ENCODE data around the gene MASP1.
"Not testable (repeated sequence)": the region's sequence is repeated elsewhere in the genome, so short reads cannot be mapped to it uniquely, and the experiment has no call there.

MASP1 gene

GRCh38 chr3:187223799-187224198, 67.7 kb downstream of the MASP1 start:
- DNase-seq (ENCODE audit: low spot score) = no peak

- DNase-seq (ENCODE audit: low spot score) = no peak
Observed at GRCh38 chr3:187222801-187223200, 68.7 kb downstream of the MASP1 start.

DNA sequence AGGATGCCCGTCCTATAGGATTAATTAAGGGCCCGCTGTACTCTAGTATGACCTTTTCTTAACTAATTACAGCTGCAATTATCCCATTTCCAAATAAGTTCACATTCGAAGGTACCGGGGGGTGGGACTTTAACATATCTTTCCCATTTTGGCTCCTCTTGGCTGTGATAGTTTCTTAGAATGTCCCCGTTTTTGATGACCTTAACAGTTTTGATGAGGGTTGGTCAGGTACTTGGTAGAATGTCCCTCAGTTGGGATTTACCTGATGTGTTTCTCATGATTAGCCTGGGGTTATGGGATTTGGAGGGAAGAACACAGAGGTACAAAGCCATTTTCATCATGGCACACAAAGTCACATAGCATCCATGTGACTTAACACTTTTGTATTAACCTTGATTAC, 76.1 kb downstream of the MASP1 start:
- DNase-seq (ENCODE audit: low spot score) = no peak

DNA sequence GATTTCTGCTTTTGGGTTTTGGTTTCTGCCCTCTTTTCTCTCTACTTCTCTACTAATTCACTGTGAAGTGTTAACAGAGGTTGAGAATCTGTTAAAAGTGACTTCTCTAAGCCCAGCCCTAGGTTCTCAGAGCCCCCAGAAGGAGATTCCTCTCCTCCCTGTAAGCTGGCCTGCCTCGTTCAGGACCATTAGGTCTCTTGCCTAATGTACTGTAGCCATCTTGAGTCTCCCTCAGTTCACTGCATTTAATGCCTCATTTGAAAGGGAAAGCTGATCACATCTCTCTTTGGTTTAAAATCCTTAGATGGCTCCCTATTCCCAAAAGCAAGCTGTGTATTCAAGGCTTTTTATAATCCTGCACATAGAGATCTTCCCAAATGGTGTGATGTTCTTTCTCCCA, 77.9 kb downstream of the MASP1 start:
- DNase-seq (ENCODE audit: low spot score) = no peak

GRCh38 chr3:187212705-187213104, 78.8 kb downstream of the MASP1 start:
- no peak for DNase-seq (ENCODE audit: low spot score)

DNA sequence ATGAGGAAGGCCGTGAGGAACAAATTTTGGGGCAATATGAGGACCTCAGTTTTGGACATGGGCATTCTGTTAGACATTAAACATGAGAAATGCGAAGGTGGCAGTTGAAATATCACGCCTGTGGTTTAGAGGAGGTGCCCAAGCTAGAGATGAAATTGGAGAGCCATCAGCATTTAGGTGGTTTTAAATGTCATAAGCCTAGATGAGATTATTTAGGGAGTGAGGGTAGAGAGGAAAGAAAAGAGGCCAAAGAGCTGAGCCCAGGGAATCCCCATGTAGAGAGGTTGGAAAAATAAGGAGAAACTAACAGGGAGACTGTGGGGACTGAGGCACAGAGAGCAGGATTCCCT, 79.4 kb downstream of the MASP1 start:
- DNase-seq (ENCODE audit: low spot score) = no peak

DNA sequence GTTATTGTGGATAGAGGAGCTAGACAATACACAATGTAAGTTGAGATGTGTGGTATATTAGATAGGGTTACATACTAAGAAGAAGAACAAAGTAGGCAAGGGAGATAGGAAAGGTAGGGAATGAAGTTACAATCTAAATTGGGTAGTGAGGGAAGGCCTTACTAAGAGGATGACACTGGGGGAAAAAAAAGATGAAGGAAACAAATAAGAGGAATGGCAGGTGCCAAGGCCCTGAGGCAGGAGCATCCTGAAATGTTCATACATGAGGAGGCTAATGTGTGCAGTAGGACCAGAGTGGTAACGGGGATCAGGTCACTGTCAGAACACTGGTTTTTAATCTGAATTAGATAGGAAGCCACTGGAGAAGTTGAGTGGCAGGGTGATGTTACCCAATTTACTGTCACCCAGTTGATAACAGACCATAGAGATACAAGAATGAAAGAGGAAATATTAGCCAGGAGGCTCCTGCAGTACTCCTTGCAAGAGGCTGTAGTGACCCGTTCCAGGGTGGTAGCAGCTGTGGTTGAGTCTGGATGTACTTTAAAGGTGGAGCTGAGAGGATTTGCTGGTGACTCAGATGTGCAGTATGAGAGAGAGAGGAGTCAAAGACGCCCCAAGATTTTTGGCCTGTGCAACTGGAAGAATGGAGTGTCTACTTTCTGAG, 79.9 kb downstream of the MASP1 start:
- no peak for DNase-seq (ENCODE audit: low spot score)

GRCh38 chr3:187210545-187211327, 80.8 kb downstream of the MASP1 start:
- DNase-seq (ENCODE audit: low spot score) = no peak

GRCh38 chr3:187210091-187210490, 81.4 kb downstream of the MASP1 start:
- no peak for DNase-seq (ENCODE audit: low spot score)

DNA sequence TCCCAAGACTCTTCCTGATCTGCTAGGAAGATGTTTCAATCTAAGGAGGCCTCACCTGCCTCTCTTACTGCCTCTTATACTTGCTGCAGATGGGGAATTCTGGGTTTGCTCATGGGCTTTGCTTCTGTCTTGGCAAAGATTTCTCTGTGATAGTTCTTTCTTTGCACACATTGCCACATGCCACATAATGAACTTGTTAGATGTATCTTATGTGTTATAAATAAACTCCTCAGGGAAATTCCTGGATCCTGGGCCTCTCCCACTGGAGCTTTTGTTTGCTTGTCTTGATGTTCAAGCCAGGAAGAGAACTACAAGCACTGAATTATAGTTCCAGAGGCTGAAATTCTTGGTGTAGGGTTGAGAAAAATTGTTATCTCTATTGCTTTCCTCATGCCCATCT, 82.0 kb downstream of the MASP1 start:
- DNase-seq (ENCODE audit: low spot score) = no peak

- no peak for DNase-seq (ENCODE audit: low spot score)
Observed at GRCh38 chr3:187208159-187208558, 83.4 kb downstream of the MASP1 start.

- DNase-seq (ENCODE audit: low spot score) = no peak
Observed at GRCh38 chr3:187207624-187208023, 83.9 kb downstream of the MASP1 start.

- DNase-seq (ENCODE audit: low spot score) = no peak
Observed at GRCh38 chr3:187207062-187207461, 84.5 kb downstream of the MASP1 start.

- no peak for DNase-seq (ENCODE audit: low spot score)
Observed at GRCh38 chr3:187205683-187206082, 85.9 kb downstream of the MASP1 start.

GRCh38 chr3:187199463-187200050, 92.0 kb downstream of the MASP1 start:
- not testable (repeated sequence) for DNase-seq (ENCODE audit: low spot score)

- DNase-seq (ENCODE audit: low spot score) = no peak
Observed at GRCh38 chr3:187198490-187198889, 93.0 kb downstream of the MASP1 start.

DNA sequence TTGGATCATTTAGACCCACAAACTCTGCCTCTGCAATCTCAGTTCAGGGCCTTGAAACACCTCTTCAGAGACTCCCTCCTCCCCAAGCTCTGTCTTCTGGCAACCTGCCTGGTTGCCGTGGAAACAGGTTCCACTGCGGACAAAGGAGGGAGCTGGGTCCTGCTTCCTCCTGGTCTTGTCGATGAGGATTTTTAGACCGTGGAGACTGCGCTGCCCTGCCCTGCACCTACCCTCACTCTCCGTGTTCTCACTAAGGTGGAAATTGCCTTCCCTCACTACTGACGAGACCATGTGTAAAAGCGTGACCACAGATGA, 94.2 kb downstream of the MASP1 start, which contains the start of gene RTP1:
RTP1 (plus strand) TSS at position 152 of the 315 bp plus-strand sequence; CDS start at position 182, 30 bp downstream.
- no peak for DNase-seq (ENCODE audit: low spot score)

- DNase-seq (ENCODE audit: low spot score) = no peak
Observed at GRCh38 chr3:187196573-187197334, 94.8 kb downstream of the MASP1 start.

- no peak for DNase-seq (ENCODE audit: low spot score)
Observed at GRCh38 chr3:187193181-187193580, 98.4 kb downstream of the MASP1 start.

DNA sequence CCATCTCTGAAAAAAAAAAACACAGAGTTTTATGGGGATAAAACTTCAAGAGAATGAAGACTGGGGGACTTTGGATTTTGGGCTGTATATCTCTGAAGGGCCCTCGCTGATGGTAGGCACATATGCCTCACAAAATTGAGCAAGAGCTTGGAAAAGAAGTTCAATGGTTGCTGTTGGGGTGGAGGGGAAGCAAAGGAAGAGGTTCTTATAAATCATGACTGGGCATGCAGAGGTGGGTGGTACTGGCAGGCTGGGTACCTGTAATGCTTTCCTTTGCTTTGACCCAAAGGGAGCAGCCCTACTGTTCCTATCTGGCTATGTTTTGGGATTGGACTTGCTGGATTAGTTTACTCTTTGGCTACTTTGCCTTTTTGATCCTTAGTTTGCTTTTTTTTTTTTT, 100.3 kb downstream of the MASP1 start:
- DNase-seq (ENCODE audit: low spot score) = no peak

- DNase-seq (ENCODE audit: low spot score) = no peak
Observed at GRCh38 chr3:187188931-187189330, 102.6 kb downstream of the MASP1 start.

DNA sequence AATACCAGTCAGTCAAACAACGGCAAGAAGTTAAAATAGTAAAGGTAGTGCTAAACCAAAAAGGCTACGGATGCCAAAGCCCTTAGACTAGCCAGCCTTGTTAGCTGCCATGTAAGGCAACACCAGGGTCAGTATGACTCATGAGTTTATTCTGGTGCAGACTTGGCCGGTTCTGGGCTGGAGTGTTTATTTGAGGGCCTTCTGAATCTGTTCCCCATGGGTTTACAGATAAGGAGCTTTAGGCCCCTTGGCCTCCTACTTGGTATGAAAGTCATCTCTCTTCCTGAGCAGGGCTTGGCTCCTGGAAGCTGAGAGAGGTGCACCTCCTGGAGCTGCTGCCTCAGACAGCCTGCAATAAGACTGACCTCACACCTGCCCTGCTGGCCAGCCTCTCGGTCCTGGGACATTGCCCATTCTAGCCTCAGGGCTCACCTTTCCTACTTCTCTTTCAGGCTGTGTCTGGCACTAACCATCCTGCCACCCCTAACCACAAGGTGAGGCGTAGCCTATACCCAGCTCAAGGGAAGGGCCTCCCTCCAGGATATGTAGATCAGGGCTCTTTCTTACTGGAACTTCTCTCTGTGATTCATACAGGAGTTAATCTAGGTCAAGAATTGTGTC, 104.6 kb downstream of the MASP1 start:
- no peak for DNase-seq (ENCODE audit: low spot score)
